ENCODE measurements around the gene CYFIP1.

GRCh38 chr15:22888120-22888859 lies 91.9 kb downstream of the CYFIP1 start:
- TF ChIP-seq CTCF (IDR thresholded peaks at IDR 0.05; ENCODE audit: low read depth, low read length, poor library complexity, severe bottlenecking) (no peak), EZH2phosphoT487 (IDR thresholded peaks at IDR 0.05; ENCODE audit: borderline replicate concordance, low read length) (no peak)

All from DOHH2 (cell line).